NCI-H2196 (cell line): ENCODE data around the gene LRRC70.
"Not testable (repeated sequence)": the region's sequence is repeated elsewhere in the genome, so short reads cannot be mapped to it uniquely, and the experiment has no call there.

Experiments used
- DNase-seq: peaks from one replicate; lab custom pipeline; 2025; ENCODE audit not compliant: unreplicated experiment; lab: John Stamatoyannopoulos, UW

LRRC70 gene

GRCh38 chr5:62605638-62606037, 27.0 kb downstream of the LRRC70 start:
- DNase-seq = no peak

DNA sequence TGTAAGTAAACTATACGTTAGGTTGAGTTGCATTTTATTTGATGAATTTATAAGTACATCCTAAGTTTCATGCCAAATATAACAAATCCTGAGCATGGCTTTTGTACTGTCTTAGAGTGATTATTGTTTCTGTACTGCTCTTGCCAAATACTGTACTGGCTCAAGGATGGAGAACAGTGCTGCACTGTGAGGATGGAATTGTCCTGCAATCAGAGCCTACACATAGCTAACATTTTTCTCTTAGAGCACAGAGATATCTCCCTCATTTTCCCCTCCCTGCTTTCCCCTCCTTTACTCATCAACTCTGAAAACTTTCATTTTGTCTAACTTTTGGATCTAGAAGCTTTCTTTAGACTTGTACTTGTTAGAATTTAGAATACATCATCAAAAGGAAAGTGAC, 28.3 kb downstream of the LRRC70 start:
- DNase-seq = no peak

DNA sequence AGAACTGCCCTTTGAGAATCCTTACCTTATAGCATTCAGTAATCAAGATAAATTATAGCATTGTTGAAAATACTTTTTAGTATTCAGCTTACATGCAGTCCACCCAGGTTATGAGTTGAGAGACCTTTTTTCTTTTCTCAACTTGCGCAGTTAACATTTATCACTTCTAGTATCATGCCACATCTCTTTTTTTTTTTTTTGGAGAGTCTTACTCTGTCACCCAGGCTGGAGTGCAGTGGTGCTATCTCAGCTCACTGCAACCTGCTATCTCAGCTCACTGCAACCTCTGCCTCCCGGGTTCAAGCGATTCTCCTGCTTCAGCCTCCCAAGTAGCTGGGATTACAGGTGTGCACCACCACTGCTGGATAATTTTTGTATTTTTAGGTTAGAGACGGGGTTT, 29.0 kb downstream of the LRRC70 start:
- DNase-seq = no peak

GRCh38 chr5:62608529-62609511, 30.2 kb downstream of the LRRC70 start:
- DNase-seq = no peak

DNA sequence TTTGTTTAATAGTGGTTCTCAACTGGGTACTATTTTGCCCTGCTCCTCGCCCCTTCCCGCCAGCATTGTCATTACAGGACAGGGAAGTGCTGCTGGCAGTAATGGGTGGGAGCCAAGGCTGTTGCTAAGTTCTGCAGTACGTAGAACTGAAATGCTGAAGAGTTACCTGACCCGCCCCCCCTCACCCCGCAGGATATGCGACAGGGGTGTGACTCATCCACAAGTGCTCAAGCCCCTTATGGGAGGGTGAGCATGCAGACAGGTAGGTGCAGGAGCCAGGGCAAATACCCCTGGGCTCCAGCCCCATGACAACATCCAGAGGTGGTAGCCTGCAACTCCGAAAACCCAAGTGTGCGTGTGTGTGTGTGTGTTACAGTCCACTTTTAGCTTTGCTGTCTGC, 35.7 kb downstream of the LRRC70 start:
- DNase-seq = no peak

DNA sequence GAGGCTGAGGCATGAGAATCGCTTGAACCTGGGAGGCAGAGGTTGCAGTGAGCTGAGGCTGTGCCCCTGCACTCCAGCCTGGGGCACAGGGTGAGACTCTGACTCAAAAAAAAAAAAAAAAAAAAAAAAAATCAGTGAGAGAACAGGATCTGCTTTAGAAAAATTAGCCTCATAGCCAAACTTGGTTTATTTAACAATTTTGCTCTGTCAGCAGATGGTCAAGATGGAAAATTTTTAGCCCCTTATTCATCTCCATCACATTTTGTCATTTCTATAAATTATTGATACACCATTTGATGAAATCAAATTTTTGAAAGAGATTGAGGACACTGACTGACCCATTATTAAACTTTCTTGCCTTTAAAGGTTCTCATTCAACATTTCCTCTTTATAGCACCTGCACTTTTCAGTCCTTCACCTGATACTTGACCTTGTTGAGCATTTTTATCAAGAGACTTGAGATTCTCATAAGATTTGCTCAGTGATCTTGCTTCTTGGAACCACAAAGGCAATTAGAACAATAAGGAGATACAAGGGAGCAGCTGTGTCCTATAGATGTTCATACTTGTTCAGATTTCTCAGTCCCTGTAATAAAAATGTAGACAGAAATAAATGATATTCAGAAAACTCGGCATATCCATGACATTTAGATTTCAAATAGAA, 38.1 kb downstream of the LRRC70 start:
- no peak for DNase-seq

DNA sequence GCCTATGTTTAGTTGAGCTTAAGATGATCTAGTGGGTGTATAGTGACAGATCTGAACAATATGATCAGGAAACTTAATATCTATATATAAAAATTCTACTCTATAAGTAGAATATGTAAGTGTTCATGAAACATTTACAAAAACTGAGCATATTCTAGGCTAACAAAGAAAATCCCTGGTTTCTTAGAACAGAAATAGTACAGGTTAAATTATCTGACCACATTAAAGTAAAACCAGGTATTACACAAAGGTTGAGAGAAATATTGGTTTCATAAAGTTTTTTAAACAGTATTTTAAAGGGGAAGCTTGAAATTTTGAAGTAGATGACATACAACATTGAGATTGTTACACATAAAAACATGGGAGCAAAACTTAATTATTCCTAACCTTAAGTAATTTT, 39.3 kb downstream of the LRRC70 start:
- no peak for DNase-seq

- DNase-seq = no peak
Measured at GRCh38 chr5:62620761-62621160, 42.1 kb downstream of the LRRC70 start.

GRCh38 chr5:62621280-62621679, 42.7 kb downstream of the LRRC70 start:
- no peak for DNase-seq

DNA sequence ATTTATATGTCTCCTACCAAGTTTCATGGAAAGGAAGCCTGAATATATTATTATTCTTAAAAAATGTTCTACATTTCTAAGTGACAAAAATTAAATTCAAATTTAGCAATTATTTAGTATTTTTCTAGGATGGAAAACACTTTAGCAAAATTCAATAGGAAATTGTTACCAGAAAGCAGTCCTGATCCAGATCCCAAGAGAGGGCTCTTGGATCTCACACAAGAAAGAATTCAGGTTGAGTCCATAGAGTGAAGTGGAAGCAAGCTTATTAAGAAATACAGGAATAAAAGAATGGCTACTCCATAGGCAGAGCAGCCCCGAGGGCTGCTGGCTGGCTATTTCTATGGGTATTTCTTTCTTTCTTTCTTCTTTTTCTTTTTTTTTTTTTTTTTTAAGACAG, 44.7 kb downstream of the LRRC70 start:
- no peak for DNase-seq

DNA sequence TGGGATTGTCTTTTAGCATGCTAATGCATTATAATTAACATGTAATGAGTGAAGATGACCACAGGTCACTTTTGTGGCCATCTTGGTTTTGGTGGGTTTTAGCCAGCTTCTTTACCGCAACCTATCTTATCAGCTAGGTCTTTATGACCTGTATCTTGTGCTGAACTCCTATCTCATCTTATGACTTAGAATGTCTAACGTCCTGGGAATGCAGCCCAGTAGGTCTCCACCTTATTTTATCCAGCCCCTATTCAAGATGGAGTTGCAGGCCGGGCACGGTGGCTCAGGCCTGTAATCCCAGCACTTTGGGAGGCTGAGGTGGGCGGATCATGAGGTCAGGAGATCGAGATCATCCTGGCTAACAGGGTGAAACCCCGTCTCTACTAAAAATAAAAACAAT, 45.8 kb downstream of the LRRC70 start:
- DNase-seq = not testable (repeated sequence)

DNA sequence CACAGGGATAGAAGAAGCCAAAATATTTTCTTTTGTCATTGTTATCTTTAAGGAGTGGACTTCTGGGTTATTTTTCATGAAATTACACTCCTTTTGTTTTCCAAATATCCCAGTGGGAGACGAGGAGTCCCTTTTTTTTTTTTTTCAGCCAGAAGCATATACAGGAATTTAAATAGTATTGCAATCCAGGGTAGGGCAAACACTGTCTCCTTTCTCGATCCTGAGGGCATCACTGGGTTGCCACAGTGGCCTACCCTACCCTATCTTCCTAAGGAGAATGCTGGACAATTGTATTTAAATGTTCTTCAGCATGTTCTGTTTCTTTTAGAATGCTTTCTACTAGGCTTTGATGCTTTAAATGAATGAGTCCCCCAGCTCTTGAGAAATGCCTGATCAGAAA, 47.9 kb downstream of the LRRC70 start:
- DNase-seq = no peak

- DNase-seq = no peak
Measured at GRCh38 chr5:62627121-62627520, 48.5 kb downstream of the LRRC70 start.

DNA sequence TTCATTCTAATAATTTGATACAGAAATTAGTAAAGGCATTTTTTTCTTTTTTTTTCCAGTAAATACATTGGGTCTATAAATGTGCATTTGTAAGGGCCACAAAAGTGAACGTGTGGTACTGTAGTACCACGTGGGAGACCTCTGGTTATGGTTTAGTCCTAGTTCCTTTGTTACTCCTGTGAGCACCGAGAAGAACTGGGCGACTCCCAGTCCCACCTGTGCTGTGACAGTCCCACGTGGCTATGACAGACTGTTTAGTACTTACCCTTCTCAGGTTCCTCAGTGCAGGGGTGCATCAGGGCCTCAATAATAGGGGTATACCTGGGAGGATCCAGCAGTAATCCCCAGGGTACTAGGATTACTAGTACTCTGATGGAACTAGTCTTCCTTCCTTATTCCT, 49.3 kb downstream of the LRRC70 start:
- no peak for DNase-seq
